HL-60 (cell line): ENCODE measurements around the gene CTNNBIP1.

ENCODE experiments used
- DNase-seq, 2 experiments: peaks; one replicate each; pipeline ENCODE4 v3.0.0-alpha.2; 2010 to 2020; ENCODE audit warnings: low read depth in 1 of 2, low spot score in 1 of 2
- H3K27ac ChIP-seq: fragments of 250-450 bp; sonication (Bioruptor Pico); replicated peaks from 2 replicates; pipeline ENCODE4 v1.5.1; 2020; ENCODE audit warnings: mild to moderate bottlenecking, moderate library complexity
- H3K27me3 ChIP-seq: fragments of 250-450 bp; sonication (Bioruptor Pico); 2 replicates; pipeline ENCODE4 v1.5.1; 2021; ENCODE audit warnings: mild to moderate bottlenecking, moderate library complexity; ENCODE audit not compliant: insufficient read depth, poor library complexity, severe bottlenecking
- H3K4me3 ChIP-seq: replicated peaks from 2 replicates; pipeline ENCODE4 v1.5.1; 2011; ENCODE audit warnings: mild to moderate bottlenecking, control low read depth, low read length; ENCODE audit not compliant: insufficient read depth
- CTCF ChIP-seq: IDR thresholded peaks from one replicate; pipeline ENCODE4 v1.5.1; 2011; ENCODE audit warnings: low read length, control low read depth, inconsistent platforms; ENCODE audit not compliant: insufficient read depth
- GABPA ChIP-seq: IDR thresholded peaks from 2 replicates; pipeline ENCODE4 v1.6.1; 2012; ENCODE audit warnings: low read depth
- POLR2AphosphoS5 ChIP-seq: IDR thresholded peaks from 2 replicates; pipeline ENCODE4 v1.6.1; 2012; ENCODE audit warnings: low read depth
- SPI1 ChIP-seq: IDR thresholded peaks from 2 replicates; pipeline ENCODE4 v1.6.1; 2012; ENCODE audit warnings: low read depth, mild to moderate bottlenecking, borderline replicate concordance
- TF ChIP-seq, protein P1 (sequence below): IDR thresholded peaks from 2 replicates; pipeline ENCODE4 v1.6.1; 2012; ENCODE audit warnings: low read depth; ENCODE audit not compliant: insufficient replicate concordance

CTNNBIP1 gene

GRCh38 chr1:9871707-9872425, 38.2 kb downstream of the CTNNBIP1 start:
- Histone ChIP-seq H3K27me3 (no peaks in the 10 kb centered on the region), H3K27ac (no peak overlapping the region), H3K4me3 (no peak overlapping the region)
- no peak for DNase-seq
- TF ChIP-seq, protein P1, sequence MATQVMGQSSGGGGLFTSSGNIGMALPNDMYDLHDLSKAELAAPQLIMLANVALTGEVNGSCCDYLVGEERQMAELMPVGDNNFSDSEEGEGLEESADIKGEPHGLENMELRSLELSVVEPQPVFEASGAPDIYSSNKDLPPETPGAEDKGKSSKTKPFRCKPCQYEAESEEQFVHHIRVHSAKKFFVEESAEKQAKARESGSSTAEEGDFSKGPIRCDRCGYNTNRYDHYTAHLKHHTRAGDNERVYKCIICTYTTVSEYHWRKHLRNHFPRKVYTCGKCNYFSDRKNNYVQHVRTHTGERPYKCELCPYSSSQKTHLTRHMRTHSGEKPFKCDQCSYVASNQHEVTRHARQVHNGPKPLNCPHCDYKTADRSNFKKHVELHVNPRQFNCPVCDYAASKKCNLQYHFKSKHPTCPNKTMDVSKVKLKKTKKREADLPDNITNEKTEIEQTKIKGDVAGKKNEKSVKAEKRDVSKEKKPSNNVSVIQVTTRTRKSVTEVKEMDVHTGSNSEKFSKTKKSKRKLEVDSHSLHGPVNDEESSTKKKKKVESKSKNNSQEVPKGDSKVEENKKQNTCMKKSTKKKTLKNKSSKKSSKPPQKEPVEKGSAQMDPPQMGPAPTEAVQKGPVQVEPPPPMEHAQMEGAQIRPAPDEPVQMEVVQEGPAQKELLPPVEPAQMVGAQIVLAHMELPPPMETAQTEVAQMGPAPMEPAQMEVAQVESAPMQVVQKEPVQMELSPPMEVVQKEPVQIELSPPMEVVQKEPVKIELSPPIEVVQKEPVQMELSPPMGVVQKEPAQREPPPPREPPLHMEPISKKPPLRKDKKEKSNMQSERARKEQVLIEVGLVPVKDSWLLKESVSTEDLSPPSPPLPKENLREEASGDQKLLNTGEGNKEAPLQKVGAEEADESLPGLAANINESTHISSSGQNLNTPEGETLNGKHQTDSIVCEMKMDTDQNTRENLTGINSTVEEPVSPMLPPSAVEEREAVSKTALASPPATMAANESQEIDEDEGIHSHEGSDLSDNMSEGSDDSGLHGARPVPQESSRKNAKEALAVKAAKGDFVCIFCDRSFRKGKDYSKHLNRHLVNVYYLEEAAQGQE, result no peak
- TF ChIP-seq POLR2AphosphoS5, result no peak
- no peak for TF ChIP-seq CTCF
- TF ChIP-seq SPI1, result no peak
- no peak for TF ChIP-seq GABPA

DNA sequence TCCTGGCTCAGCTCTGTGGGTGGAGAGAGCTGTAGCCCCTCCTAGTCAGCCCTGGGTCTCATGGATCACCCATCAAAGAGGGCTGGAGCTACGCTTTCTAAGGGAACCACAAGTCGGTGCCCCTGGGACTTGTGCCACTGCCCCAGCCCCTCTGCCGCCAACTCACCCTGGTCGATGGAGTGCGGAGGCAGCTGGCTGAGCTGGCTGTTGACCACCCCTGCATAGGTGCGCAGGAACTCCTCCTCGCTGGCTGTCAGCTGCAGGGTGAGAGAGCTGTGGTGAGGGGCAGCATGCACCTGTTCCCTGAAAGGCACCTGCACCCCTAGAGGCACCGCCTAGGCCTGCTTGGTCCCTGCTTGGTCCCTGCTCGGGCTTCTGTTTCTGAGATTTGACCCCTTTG, 39.0 kb downstream of the CTNNBIP1 start:
- H3K27ac ChIP-seq, result no peak overlapping the region
- H3K4me3 ChIP-seq, result no peak overlapping the region
- DNase-seq, result no peak

DNA sequence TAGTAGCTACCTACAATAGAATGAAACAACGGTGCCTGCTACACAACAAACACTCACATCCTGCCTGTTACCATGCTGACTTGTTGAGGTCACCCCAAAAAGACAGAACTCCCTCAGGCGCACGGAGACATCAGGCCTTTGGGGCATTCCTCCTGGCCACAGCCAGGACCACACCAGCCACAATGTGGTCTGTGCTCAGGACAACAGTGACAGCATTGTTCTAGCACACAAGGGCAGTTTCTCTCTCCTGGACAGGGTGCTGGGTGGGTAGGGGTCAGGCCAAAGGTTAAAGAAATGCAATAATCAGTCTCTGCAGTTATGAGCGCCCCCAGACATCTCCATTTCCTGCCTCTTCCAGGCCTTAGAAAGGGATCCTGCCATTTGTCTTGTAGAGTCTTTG, 39.5 kb downstream of the CTNNBIP1 start:
- H3K27me3 ChIP-seq, result no peaks in the 10 kb centered on the region
- no peak overlapping the region for H3K27ac ChIP-seq
- DNase-seq, result no peak
- H3K4me3 ChIP-seq, result no peak overlapping the region
- TF ChIP-seq SPI1 (no peak), GABPA (no peak), POLR2AphosphoS5 (no peak), CTCF (no peak)
- TF ChIP-seq, protein P1, result no peak

More for the DNA sequence above, 39.0 kb downstream of the CTNNBIP1 start:
- H3K27me3 ChIP-seq, result no peaks in the 10 kb centered on the region
- no peak for TF ChIP-seq GABPA
- TF ChIP-seq SPI1, result no peak
- TF ChIP-seq CTCF, result no peak

DNA sequence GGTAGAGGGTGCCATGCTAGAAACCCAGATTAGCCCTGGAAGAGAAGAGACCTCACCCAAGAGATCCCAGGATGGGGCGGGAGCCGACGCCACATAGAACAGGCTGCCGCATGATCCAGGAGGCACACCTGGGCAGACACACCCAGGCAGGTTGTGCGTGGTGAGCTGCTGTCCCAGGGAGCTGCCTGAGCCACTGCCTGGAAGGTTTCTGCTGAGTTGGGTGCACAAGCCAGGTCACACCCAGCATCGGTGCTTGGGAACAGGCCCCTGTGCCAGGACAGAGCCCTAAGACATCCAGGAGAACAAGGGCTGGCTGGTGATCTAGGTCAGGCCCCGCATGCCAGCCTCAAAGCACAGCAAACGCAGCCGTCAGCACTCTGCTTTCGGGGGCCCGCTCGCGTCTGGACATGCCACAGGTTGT, 40.2 kb downstream of the CTNNBIP1 start:
- Histone ChIP-seq H3K4me3 (no peak overlapping the region), H3K27me3 (no peaks in the 10 kb centered on the region), H3K27ac (no peak overlapping the region)
- TF ChIP-seq SPI1 (no peak), POLR2AphosphoS5 (no peak), GABPA (no peak), CTCF (no peak)
- TF ChIP-seq, protein P1, result no peak
- DNase-seq, result no peak
